Epithelial cell of prostate (primary cell): ENCODE measurements around the gene ETV7.
"Not testable (repeated sequence)": the region's sequence is repeated elsewhere in the genome, so short reads cannot be mapped to it uniquely, and the experiment has no call there.

Source experiments
- DNase-seq: peaks from one replicate; pipeline ENCODE4 v3.0.0-alpha.2; 2011; ENCODE audit warnings: low read depth, low spot score
- H3K27ac ChIP-seq: fragments of 450-650 bp; 2 replicates; pipeline ENCODE4 v1.5.1; 2017; ENCODE audit warnings: mild to moderate bottlenecking

ETV7 gene

DNA sequence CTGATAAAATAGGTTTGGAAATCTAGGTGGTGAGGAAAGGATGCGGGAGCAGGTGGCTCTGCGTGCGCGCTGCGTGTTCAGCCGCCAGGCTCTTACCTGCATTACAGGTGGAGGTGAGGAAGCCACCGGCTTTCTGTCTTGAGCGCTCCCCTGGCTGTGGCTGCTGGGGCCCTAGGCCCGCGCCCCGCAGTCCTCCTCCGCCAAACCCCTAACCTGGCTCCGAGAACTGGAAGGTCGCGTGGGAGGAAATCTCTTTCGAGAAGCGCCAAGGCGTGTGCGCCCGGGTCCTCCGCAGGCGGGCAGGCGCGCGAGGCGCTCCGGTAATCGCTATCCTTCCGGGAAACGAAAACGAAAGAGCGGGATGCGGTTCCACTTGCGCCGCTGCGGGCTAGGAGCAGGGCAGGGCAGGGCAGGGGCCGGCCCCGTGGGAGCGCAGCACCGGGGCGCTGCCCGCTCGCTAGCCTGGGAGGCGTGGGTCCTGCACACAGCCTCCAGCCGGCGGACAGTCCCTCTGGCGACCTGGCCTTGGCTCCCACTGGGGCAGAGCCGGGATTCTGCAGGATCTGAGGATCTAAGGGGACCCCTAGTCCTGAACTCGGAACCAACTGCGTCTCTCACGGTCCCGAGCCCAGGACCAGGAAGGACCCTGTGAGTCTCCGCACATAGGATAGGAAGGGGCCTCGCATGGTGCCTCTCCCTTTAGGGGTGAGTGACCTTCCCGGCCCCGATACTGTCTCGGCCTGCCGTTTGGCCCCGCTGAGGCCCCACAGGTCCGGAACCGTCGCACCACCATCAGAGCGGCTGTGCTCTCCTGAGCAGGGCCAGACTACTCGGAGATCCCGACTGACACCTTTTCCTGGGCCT is at the start of gene ETV7:
Gene ETV7 (minus strand): TSS at position 230 of the 864 bp plus-strand sequence. CDS start 128 bp downstream, at position 102.
- H3K27ac ChIP-seq: no peak within 1 kb of the TSS
- DNase-seq: no peak

DNA sequence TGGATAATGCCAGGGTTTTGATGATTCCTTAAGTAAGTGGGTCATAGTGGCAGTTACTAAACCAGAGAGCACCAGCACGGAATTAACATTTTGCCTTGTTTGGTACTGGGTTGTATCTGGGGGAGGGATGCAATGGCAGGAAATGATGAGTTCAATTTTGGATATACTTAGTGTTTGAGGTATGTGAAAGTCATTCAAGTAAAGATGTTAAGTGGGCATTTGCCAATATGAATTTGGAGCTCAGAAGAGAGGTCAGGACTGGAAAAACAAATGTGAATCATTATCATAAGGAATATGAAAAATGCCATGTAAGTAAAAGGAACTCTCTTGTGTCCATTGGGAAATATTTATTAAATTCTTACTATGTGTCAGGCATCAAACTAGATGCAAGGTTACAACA is 49.0 kb upstream of the ETV7 start:
- H3K27ac ChIP-seq: no peak overlapping the region
- no peak for DNase-seq

DNA sequence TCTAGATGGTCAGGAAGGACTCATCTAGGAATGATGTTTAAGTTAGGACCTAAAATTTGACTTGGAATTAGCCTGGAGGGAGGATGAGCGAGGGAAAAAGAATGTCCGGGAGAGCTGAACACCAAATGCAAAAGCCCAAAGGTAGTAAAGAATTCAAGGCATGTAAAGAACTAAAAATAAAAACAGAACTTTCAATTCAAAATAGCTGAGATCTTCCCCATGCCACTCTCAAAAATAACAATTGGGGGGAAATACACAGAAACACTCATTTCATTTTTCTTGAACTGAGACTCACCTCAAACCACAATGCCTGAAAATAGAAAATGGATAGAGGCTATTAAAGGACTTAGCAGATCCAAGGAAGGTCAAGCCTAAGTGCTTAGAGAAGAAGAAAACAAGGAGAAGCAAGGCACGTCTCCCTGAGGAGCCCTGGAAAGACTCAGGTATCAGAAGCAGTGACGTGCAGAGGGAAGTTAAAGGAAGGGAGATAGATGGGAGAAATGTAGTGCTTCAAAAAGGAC is 44.7 kb upstream of the ETV7 start:
- DNase-seq: no peak
- no peak overlapping the region for H3K27ac ChIP-seq

DNA sequence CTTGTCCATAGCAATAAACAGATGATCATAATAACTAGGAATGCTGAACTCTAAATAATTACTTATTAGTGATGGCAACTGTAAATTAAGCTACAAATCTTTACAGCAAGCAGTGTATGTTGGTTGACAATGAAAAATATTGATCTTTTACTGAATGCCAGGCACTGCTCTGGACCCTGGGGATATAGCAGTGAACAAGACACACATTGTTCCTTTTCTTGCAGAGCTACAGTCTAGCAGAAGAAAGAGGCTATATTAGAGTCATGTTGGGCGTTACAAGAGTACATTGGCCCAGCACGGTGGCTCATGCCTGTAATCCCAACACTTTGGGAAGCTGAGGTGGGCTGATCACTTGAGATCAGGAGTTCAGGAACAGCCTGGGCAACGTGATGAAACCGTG is 43.7 kb upstream of the ETV7 start:
- DNase-seq: no peak
- no peak overlapping the region for H3K27ac ChIP-seq

DNA sequence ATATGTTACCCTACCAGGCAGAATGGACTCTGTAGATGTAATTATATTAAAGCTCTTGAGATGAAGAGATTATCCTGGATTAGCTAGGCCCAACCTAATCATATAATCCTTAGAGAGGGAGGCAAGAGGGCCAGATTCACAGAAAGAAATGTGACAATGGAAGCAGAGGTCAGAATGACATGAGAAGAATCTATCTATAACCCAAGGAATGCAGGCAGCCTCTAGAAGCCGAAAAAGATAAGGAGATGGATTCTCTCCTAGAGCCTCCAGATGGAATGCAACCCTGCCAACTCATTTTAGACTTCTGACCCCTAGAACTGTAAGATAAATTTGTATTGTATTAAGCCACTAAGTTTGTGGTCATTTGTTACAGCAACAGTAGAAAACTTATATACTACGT is 42.9 kb upstream of the ETV7 start:
- H3K27ac ChIP-seq: no peak overlapping the region
- DNase-seq: no peak

DNA sequence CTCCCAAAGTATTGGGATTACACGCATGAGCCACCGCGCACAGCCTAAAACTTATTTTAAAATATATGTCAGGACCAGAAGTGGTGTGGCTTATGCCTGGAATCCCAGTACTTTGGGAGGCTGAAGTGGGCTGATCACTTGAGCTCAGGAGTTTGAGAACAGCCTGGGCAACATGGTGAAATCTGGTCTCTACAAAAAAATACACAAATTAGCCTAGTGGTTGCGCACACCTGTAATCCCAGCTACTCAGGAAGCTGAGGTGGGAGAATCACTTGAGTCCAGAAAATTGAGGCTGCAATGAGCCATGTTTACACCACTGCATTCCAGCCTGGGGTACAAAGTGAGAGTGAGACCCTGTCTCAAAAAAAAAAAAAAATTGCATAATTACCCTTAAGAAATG is 41.4 kb upstream of the ETV7 start:
- no peak overlapping the region for H3K27ac ChIP-seq
- DNase-seq: no peak

DNA sequence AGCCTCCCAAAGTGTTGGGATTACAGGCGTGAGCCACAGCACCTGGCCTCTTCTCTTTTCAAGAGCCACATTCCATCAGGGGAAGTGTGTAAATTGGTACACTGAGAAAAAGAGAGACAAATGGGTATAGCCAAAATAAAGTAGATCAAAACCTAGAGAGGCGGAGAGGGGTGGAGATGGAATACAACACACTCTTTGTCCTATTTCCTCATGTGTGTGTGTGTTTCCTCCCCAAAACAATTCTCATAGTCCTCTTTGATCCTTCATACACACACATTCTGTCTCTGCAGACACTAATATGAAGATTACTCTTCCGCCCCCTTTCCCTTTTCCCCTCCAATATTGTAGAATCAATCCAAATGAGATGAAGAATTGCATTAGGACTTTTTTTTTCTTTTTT is 39.2 kb upstream of the ETV7 start:
- DNase-seq: no peak
- no peak overlapping the region for H3K27ac ChIP-seq

DNA sequence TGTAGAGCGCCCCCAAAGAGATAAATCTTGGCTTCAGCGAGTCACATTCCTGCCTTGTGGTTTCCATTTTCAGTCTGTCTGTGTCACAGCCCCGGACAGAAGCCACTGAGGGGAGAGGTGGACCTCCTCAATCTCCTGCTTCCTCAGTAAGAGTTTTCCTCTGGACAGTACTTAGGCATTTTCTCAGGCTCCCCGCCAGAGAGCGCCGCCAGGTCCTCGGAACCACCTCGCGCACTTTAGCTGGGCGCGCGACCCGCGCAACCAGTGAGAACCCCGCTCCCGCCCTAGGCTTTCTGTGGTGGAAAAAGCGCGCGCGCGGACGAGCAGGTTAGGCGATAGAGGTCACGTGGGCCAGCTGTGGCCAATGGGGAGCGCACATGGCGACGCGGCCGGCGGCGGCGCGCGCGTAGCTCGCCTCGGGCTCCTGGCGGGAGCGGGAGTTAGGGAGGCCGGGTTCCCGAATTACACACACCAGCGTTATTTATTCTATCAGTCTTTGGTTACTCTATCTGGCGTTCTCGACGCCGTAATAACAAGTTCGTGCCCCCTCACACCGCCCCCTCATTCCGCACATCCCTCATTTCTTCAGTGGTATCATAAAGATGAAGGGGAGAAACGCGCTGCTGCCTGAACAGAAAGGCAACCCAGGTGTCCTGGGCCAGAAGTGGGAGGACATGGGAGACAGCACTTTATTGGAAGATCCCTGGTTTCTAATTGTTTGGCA is 35.8 kb upstream of the ETV7 start:
- H3K27ac ChIP-seq: peak overlapping the region; percentile 72
- DNase-seq: peak; percentile 81

DNA sequence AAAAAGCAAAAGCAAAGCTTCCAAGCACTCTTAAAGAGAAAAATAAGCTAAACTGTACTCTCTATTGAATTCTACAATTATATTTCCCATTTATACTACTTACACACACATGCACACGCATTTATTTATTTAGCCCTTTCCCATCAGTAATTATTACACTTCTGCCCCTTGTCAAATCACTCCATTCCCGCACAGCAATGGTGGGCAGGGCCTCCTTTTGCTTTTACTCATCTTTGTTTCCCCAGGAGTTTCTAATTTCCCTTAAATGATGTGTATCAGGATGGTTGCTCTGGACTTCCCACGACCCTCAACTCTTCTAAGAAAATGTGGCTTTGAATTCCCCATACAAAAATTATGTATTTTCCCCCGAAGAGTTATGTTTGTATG is 35.2 kb upstream of the ETV7 start:
- H3K27ac ChIP-seq: peak overlapping the region; percentile 72
- DNase-seq: no peak

DNA sequence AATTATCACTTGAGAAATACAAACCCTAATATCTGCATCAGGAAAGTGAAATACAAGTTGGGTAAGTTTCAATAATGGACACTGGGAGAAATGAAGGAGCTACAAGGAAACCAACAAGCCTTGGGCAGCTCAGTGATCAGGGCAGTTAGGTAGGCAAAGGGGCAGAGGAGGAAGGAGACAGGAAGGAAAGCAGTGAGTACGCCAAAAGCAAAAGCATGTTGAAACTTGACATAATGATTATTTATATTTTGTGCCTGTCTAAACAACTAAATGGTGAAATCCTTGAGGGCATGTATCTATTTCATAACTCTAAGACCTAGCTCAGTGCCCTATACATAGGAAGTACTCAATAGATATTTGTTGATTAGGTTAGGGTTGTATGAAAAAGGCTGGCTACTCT is 31.8 kb upstream of the ETV7 start:
- peak overlapping the region; percentile 61 for H3K27ac ChIP-seq
- DNase-seq: peak; percentile 52

DNA sequence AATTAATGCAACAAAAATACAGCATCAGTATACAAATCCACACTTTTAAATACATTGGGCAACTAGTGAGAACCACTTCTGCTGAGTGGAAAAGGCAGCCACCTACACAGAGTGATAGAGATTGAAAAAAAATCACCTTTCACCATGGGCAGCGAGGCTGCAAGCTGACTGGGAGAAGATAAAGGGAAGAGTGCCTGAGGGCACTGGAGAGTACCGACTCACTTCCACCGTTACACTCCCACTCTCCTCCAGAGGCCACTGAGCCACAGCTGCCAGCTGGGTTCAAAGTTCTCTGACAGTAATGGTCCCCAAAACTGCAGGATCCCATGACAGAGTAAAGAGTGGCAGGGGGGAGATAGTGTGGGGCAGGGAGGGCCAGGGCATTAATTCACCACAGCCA is 31.1 kb upstream of the ETV7 start:
- DNase-seq: no peak
- H3K27ac ChIP-seq: peak overlapping the region; percentile 61

DNA sequence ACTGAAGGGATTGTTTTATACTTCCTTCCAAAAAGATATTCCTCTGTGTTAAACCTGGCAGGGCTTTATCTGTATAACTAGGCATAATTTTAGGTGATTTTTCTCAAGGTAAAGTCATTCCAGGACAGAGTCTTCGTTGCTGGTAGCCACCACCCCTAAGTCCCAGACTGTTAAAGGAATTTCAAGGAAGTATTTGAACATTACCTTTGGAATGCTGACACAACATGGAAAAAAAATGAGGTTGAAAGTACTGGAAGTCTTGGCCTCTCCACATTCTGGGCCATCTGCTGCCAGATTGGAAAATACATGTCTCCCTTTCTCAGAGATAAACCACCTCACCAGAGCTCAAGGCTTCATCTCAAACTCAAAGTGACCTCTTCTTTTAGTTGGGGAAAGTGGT is 27.0 kb upstream of the ETV7 start:
- H3K27ac ChIP-seq: no peak overlapping the region
- no peak for DNase-seq

DNA sequence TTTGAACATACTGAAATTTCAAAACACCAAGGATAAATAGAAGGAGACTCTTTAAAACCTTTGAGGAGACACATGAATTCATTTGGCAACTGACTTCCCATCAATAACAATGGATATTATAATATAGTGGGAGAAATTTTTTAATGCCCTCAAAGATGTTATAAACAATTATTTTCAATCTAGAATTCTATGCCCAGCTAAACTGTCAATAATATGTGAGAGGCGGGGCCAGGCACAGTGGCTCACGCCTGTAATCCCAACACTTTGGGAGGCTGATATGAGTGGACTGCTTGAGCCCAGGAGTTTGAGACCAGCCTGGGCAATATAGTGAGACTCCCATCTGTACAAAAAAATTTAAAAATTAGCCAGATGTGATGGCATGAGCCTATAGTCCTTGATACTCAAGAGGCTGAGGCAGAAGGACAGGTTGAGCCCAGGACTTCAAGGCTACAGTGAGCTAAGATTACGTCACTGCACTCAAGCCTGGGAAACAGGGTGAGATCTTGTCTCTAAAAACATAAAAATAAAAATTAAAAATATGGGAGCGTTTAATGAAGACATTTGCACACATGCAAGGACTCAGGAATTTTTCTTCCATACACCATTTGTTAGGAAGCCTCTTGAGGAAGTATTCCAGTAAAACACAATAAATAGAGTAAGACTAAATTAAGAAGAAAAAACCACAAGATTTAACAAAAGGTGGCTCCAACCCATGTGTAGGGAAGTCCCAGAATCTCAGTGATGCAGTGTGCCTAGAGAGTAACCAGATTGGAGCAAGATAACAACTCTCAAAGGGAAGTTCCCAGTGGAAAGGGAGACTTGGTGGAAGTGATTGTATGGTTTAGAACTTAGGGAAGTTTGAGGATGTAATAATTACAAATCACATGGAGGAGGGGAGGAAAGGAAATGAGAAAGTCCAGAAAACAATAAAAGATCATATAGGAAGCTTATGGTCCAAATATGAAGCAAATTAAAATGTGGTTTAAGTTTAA is 26.3 kb upstream of the ETV7 start:
- DNase-seq: no peak

DNA sequence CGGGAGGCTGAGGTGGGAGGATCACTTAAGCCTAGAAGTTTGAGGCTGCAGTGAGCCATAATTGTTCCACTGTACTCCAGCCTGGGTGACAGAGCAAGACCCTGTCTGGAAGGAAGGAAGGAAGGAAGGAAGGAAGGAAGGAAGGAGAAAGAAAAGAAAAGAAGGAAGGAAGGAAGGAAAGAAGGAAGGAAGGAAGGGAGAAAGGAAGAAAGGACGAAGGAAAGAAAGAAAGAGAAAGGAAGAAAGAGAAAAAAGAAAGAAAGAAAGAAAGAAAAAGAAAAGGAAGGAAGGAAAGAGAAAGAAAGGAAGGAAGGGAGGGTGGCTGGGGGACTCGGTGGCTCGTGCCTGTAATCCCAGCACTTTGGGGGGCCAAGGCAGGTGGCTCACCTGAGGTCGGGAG is 22.2 kb upstream of the ETV7 start:
- DNase-seq, H3K27ac ChIP-seq: not testable (repeated sequence)

More for the DNA sequence above, 26.3 kb upstream of the ETV7 start:
- H3K27ac ChIP-seq: no peak overlapping the region

DNA sequence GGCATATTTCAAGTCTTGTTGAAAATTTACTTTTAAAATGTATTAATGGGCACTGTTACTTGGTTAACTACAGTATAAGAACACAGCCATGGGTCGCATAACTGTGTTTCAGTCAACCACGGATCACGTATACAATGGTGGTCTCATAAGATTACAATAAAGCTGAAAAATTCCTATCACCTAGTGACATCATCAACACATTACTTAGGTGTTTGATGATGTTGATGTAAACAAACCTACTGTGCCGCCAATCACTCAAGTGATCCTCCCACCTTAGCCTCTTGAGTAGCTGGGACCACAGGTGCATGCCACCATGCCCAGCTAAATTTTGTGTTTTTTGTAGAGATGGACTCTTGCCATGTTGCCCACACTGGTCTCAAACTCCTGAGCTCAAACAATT is 16.7 kb upstream of the ETV7 start:
- H3K27ac ChIP-seq: no peak overlapping the region
- DNase-seq: no peak

DNA sequence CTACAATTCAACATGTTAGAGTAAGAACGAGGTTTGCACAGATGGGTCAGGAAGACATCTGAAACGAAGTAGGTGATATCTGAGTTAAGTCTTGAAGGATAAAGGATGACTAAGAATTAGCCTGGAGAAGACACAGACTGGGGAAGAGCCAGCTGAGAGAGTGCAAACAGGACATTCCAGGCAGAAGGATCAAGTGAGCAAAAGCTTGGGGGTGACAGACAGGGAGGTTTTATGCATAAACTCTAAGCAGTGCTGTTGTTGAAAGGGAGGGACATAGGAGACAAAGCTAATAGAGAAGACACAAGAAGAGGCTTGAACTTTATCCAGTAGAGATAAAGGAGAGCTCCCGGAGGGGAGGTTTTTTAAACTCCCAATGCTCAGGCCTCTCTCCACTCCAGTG is 15.0 kb upstream of the ETV7 start:
- DNase-seq: no peak
- H3K27ac ChIP-seq: no peak overlapping the region

DNA sequence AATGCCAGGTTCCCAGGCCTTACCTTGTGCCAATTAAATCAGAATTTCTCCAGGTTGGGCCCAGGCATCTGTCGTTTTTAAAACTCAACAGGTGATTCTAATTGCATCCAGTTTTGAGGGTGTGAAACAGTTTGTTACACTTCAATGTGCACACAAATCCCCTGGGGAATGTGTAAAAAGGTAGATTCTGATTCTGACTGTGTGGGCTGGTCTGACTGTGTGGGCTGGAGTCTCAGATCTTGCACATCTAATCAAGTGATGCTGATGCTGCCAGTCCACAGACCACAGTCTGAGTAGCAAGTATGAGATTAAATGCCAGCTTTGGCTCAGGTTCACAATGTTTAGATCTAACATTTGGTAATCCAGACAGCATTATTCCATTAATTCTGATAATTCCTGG is 12.5 kb upstream of the ETV7 start:
- no peak for DNase-seq
- H3K27ac ChIP-seq: no peak overlapping the region

DNA sequence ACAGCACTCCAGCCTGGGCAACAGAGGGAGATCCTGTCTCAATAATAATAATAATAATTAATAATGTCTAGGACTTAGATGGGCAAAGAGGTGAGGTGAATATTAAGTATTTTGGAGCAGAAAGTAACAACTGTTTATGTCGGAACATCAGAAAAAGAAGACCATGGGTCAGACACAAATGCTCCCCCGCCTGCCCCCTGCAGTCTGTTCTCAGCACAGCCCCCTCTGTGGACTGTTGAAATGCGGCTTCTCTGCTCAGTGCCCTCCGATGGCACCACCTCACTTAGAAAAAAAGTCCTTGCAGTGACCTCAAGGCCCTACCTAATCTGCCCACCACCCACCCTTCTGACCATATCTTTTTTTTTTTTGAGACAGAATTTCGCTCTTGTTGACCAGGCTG is 5.2 kb upstream of the ETV7 start:
- DNase-seq: no peak
- H3K27ac ChIP-seq: no peak overlapping the region

DNA sequence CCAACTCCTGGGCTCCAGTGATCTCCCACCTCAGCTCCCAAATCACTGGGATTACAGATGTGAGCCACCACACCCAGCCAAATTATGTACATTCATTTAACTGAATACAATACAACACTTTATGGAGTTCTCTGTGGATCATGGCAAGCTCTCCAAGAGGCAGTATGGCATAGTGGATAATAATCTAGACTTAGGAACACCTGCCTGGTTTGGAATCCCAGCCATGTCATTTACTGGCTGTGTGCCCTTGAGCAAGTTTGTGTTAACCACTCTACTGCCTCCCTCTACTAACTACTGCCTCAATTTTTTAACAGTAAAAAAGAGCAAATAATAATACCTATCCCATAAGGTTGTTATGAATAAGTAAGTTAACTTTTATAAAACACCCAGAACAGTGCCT is 1.9 kb upstream of the ETV7 start:
- no peak overlapping the region for H3K27ac ChIP-seq

More for the DNA sequence above, 1.9 kb upstream of the ETV7 start:
- DNase-seq: no peak
